Measurements from ENCODE around the gene ZBTB47. TPM values are rescaled to one million over a fixed set of nuclear protein-coding genes. Genes with fewer than 3 reads are reported as not detected.

The ZBTB47 gene
- total RNA-seq, 4 donors from 2014 or later, result 10.0 to 44.1 (median 19.7) TPM

DNA sequence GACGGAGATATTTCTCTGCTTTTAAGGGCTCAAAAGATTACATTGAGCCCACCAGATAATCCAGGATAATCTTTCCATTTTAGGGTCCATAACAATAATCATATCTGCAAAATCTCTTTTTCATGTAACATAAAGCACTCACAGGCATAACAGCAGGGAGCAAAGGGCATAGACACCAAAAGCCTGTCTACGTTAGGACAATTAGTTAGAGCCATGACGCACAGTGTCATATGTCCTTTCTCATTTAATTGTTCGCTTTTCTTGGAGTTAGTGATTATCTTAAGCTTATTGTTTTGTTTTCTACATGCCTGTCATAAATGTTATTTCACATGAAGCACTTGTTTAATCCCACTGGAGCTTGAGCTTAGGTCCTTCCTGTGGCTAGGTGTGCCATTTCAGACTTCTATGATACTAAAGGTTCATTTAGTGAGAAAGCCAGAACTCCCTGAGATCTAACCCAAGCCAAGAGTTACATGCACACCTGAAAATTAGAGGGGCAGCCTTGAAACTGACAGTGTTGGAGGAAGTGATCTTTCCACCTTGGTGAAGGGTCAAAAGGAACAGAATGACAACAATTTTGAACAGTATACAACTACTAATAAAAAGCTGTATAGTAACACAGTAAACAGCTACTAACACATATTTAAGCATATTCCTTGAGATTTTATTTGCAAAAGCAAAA, 60.8 kb downstream of the ZBTB47 start:
- no peaks in the 10 kb centered on the region for H3K4me1 ChIP-seq
- no peak for TF ChIP-seq POLR2A (IDR thresholded peaks at IDR 0.05)
- TF ChIP-seq EP300 (IDR thresholded peaks at IDR 0.05; ENCODE audit: low read depth), result no peak
- TF ChIP-seq, protein P1, sequence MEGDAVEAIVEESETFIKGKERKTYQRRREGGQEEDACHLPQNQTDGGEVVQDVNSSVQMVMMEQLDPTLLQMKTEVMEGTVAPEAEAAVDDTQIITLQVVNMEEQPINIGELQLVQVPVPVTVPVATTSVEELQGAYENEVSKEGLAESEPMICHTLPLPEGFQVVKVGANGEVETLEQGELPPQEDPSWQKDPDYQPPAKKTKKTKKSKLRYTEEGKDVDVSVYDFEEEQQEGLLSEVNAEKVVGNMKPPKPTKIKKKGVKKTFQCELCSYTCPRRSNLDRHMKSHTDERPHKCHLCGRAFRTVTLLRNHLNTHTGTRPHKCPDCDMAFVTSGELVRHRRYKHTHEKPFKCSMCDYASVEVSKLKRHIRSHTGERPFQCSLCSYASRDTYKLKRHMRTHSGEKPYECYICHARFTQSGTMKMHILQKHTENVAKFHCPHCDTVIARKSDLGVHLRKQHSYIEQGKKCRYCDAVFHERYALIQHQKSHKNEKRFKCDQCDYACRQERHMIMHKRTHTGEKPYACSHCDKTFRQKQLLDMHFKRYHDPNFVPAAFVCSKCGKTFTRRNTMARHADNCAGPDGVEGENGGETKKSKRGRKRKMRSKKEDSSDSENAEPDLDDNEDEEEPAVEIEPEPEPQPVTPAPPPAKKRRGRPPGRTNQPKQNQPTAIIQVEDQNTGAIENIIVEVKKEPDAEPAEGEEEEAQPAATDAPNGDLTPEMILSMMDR (IDR thresholded peaks at IDR 0.05), result no peak
- no peak for TF ChIP-seq POLR2AphosphoS5 (IDR thresholded peaks at IDR 0.05)
- intact Hi-C loops (cut with DNase I; ENCODE audit: low total_unique reads) (no loop called here), in situ Hi-C loops (cut with MboI; ENCODE audit: low pct_ligation_motif_present in 1 of 4, low pct_unique_long_range_greater_than_20kb in 1 of 4, low sequenced_read_pairs in 3 of 4) (no loop called here)
- H3K27ac ChIP-seq, result no peak overlapping the region
- 56 to 65% methylated on average over 3 to 4 of the region's 4 CpGs for WGBS, 2 donors (ENCODE audit: low coverage in 1 of 2)
- no peak overlapping the region for H3K4me3 ChIP-seq
- no peaks in the 10 kb centered on the region for H3K36me3 ChIP-seq
- peak; percentile 2 for DNase-seq
- H3K27me3 ChIP-seq, result no peaks in the 10 kb centered on the region
- H3K9me3 ChIP-seq, result no peaks in the 10 kb centered on the region

Other genes with a start within 250 kb of the ZBTB47 start
- not detected for gene LYZL4, start 243.1 kb upstream of the ZBTB47 start, total RNA-seq
- 100 to 1,000 TPM; 121 to 565 (median 254) TPM for gene VIPR1, start 151.1 kb upstream of the ZBTB47 start, total RNA-seq
- gene SEC22C, start 71.7 kb upstream of the ZBTB47 start, total RNA-seq, result 10 to 100 TPM; 22.7 to 66.3 (median 32.1) TPM
- gene SS18L2, start 62.8 kb upstream of the ZBTB47 start, total RNA-seq, result 10 to 100 TPM in 3 of 4 donors, 1 to 10 TPM in 1; 3.4 to 23.9 (median 15.8) TPM
- gene NKTR, start 53.0 kb upstream of the ZBTB47 start, total RNA-seq, result 100 to 1,000 TPM in 3 of 4 donors, 10 to 100 TPM in 1; 96.3 to 172 (median 133) TPM
- gene KLHL40, start 31.8 kb downstream of the ZBTB47 start, total RNA-seq, result under 1 TPM in 1 of 4 donors, not detected in 3; 0.27 TPM
- gene HHATL, start 49.1 kb downstream of the ZBTB47 start, total RNA-seq, result under 1 TPM in 1 of 4 donors, not detected in 3; 0.27 TPM
- gene CCDC13, start 119.6 kb downstream of the ZBTB47 start, total RNA-seq, result 10 to 100 TPM in 2 of 4 donors, 1 to 10 TPM in 1, under 1 TPM in 1; 0.27 to 33.3 (median 13.6) TPM
- 100 to 1,000 TPM in 3 of 4 donors, 10 to 100 TPM in 1; 41.4 to 518 (median 379) TPM for gene HIGD1A, start 150.8 kb downstream of the ZBTB47 start, total RNA-seq
- gene ACKR2, start 155.7 kb downstream of the ZBTB47 start, total RNA-seq, result 1 to 10 TPM; 1.4 to 9.2 (median 5.2) TPM
- not detected for gene CYP8B1, start 222.2 kb downstream of the ZBTB47 start, total RNA-seq